ENCODE measurements around the gene TUBGCP6. TPM values are rescaled to one million over a fixed set of nuclear protein-coding genes. Genes with fewer than 3 reads are reported as not detected.

TUBGCP6 gene
- polyA plus RNA-seq, 1 donor from 2014 or later, result 74.5 TPM

DNA sequence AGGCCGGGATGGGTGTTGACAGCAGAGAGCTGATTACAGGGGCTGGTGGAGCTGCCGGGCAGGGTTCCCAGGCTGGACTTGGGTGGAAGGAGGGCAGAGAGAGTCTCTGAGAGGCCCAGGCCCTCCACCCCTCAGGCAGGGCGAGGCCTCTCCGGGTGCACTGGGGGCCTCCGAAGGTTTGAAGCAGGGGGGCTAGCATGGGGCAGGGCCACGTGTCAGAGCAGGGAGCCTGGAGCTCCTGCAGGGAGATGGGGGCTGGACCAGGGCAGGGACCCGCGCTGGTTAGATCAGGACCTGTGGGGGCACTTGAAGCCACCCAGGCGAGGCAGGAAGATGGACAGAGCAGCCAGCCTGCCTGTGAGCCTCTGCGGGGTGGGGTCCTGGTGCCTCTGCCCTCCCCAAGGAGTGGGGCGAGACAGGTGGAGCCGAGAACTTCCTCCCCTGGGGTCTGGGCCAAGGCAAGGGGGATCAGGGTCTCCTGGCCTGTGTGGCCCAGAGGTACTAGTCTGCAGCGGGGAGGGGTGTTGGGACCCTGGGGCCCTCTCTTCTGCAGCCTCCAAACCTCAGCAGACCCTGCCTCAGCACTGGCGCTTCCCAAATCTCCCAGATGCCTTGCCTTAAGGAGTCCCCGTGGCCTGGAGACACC, 73.4 kb downstream of the TUBGCP6 start:
- Histone ChIP-seq H3K9me3 (ENCODE audit: low read length) (no peaks in the 10 kb centered on the region), H3K4me3 (ENCODE audit: low read length) (peak overlapping the region; percentile 68), H3F3A (ENCODE audit: insufficient read depth, low read length, poor library complexity, severe bottlenecking) (no peaks in the 10 kb centered on the region), H3K4me2 (ENCODE audit: low read length) (peak overlapping the region; percentile 68), H3K79me2 (replicated peaks; ENCODE audit: insufficient read depth, low read length) (no peaks in the 10 kb centered on the region), H2AFZ (ENCODE audit: low read depth, low read length) (no peak overlapping the region), H3K9ac (ENCODE audit: low read length) (peak overlapping the region; percentile 68), H4K20me1 (ENCODE audit: insufficient read depth) (no peaks in the 10 kb centered on the region), H3K27ac (ENCODE audit: low read length) (no peak overlapping the region), H3K9me2 (ENCODE audit: insufficient read depth, low read length) (no peaks in the 10 kb centered on the region), H3K36me3 (ENCODE audit: insufficient read depth, low read length) (no peaks in the 10 kb centered on the region), H3K27me3 (ENCODE audit: insufficient read depth, low read depth, low read length) (peaks cover 10% of the 10 kb centered on the region)
- TF ChIP-seq TAF1 (IDR thresholded peaks at IDR 0.05; ENCODE audit: low read depth) (no peak), SMC3 (conservative IDR thresholded peaks at IDR 0.05; ENCODE audit: poor library complexity) (no peak), CTCF (IDR thresholded peaks at IDR 0.05; ENCODE audit: poor library complexity, severe bottlenecking) (no peak), EP300 (conservative IDR thresholded peaks at IDR 0.05; ENCODE audit: poor library complexity, severe bottlenecking) (no peak), MXI1 (conservative IDR thresholded peaks at IDR 0.05; ENCODE audit: poor library complexity, severe bottlenecking) (no peak), RAD21 (conservative IDR thresholded peaks at IDR 0.05) (no peak)
- TF ChIP-seq, protein P1, sequence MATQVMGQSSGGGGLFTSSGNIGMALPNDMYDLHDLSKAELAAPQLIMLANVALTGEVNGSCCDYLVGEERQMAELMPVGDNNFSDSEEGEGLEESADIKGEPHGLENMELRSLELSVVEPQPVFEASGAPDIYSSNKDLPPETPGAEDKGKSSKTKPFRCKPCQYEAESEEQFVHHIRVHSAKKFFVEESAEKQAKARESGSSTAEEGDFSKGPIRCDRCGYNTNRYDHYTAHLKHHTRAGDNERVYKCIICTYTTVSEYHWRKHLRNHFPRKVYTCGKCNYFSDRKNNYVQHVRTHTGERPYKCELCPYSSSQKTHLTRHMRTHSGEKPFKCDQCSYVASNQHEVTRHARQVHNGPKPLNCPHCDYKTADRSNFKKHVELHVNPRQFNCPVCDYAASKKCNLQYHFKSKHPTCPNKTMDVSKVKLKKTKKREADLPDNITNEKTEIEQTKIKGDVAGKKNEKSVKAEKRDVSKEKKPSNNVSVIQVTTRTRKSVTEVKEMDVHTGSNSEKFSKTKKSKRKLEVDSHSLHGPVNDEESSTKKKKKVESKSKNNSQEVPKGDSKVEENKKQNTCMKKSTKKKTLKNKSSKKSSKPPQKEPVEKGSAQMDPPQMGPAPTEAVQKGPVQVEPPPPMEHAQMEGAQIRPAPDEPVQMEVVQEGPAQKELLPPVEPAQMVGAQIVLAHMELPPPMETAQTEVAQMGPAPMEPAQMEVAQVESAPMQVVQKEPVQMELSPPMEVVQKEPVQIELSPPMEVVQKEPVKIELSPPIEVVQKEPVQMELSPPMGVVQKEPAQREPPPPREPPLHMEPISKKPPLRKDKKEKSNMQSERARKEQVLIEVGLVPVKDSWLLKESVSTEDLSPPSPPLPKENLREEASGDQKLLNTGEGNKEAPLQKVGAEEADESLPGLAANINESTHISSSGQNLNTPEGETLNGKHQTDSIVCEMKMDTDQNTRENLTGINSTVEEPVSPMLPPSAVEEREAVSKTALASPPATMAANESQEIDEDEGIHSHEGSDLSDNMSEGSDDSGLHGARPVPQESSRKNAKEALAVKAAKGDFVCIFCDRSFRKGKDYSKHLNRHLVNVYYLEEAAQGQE (IDR thresholded peaks at IDR 0.05; ENCODE audit: borderline replicate concordance), result no peak

DNA sequence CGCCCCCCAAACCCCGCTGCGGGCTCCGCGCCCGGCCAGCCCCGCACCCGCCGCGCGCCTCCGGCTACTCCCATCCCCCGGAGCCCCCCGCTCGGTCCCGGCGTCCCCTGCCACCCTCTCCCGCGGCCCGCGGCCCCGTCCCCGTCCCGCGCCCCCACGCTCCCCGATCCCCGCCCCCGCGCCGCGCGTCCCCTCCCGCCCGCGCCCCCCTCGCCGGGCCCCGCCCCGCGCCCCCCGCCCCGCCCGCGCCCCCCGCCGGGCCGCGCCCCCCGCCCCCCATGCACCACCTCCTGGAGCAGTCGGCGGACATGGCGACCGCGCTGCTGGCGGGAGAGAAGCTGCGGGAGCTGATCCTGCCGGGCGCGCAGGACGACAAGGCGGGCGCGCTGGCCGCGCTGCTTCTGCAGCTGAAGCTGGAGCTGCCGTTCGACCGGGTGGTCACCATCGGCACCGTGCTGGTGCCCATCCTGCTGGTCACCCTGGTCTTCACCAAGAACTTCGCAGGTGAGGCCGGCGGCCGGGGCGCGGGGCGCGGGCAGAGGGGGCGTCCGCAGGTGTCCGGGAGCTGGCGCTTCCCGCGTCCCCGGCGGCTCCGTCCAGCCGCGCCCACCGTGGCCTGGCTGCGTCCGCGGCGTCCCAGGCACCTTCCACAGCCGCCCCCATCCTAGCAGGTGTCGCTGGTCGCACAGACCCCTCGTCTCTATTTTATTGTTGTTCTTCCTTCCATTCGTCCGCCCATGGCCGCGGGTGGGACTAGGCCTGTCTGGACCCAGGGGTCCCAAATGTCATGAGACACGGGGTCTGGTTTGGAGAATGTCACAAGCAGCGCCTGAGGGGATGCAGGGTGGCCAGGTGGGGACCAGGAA, 74.1 kb downstream of the TUBGCP6 start, which contains the start of gene PANX2:
TSS of gene PANX2 (plus strand) at position 279 of the 866 bp plus-strand sequence. CDS start at position 279, 0 bp downstream.
- peaks cover 10% of the 10 kb centered on the region for H3K27me3 ChIP-seq (ENCODE audit: insufficient read depth, low read depth, low read length)
- no peak within 1 kb of the TSS for H3K27ac ChIP-seq (ENCODE audit: low read length)
- no peak for TF ChIP-seq RAD21 (conservative IDR thresholded peaks at IDR 0.05)
- TF ChIP-seq EP300 (conservative IDR thresholded peaks at IDR 0.05; ENCODE audit: poor library complexity, severe bottlenecking), result peak; percentile 12
- peak; percentile 26 for TF ChIP-seq POLR2AphosphoS5 (IDR thresholded peaks at IDR 0.05)
- TF ChIP-seq, protein P1 (IDR thresholded peaks at IDR 0.05; ENCODE audit: borderline replicate concordance), result no peak
- peak; percentile 38 for TF ChIP-seq MXI1 (conservative IDR thresholded peaks at IDR 0.05; ENCODE audit: poor library complexity, severe bottlenecking)
- no peak for TF ChIP-seq TAF1 (IDR thresholded peaks at IDR 0.05; ENCODE audit: low read depth)
- TF ChIP-seq EZH2 (IDR thresholded peaks at IDR 0.05; ENCODE audit: borderline replicate concordance, insufficient read depth, low read length, poor library complexity, severe bottlenecking), result no peak
- no peak for TF ChIP-seq SMC3 (conservative IDR thresholded peaks at IDR 0.05; ENCODE audit: poor library complexity)
- TF ChIP-seq CTCF (IDR thresholded peaks at IDR 0.05; ENCODE audit: poor library complexity, severe bottlenecking), result no peak

More for the DNA sequence above, 74.1 kb downstream of the TUBGCP6 start, which contains the start of gene PANX2:
- H3F3A ChIP-seq (ENCODE audit: insufficient read depth, low read length, poor library complexity, severe bottlenecking), result no peaks in the 10 kb centered on the region
- H4K20me1 ChIP-seq (ENCODE audit: insufficient read depth), result no peaks in the 10 kb centered on the region
- no peaks in the 10 kb centered on the region for H3K9me3 ChIP-seq (ENCODE audit: low read length)
- peak within 1 kb of the TSS; percentile 68 for H3K4me3 ChIP-seq (ENCODE audit: low read length)
- no peaks in the 10 kb centered on the region for H3K79me2 ChIP-seq (replicated peaks; ENCODE audit: insufficient read depth, low read length)
- H2AFZ ChIP-seq (ENCODE audit: low read depth, low read length), result no peak within 1 kb of the TSS
- H3K9ac ChIP-seq (ENCODE audit: low read length), result peak within 1 kb of the TSS; percentile 68
- peak within 1 kb of the TSS; percentile 68 for H3K4me2 ChIP-seq (ENCODE audit: low read length)
- no peaks in the 10 kb centered on the region for H3K36me3 ChIP-seq (ENCODE audit: insufficient read depth, low read length)
- H3K9me2 ChIP-seq (ENCODE audit: insufficient read depth, low read length), result no peaks in the 10 kb centered on the region

Data from neural cell (in vitro differentiated cells).